Sigmoid colon (tissue), 7 donors: ENCODE measurements around the gene JAK2. TPM values are rescaled to one million over a fixed set of nuclear protein-coding genes. Genes with fewer than 3 reads are reported as not detected.

Experiments used
- DNase-seq: peaks from one replicate; pipeline ENCODE4 v3.0.0-alpha.2; 2019
- H3K27ac ChIP-seq, 4 donors: fragments of 200-600 bp; sonication (generic); one replicate each; pipeline ENCODE4 v1.5.1; 2016 to 2019; ENCODE audit warnings: mild to moderate bottlenecking in 1 of 4
- H3K27me3 ChIP-seq, 3 donors: fragments of 200-600 bp; sonication (generic); one replicate each; pipeline ENCODE4 v1.5.1; 2019; ENCODE audit warnings: mild to moderate bottlenecking in 1 of 3
- H3K36me3 ChIP-seq, 4 donors: fragments of 200-600 bp; sonication (generic); one replicate each; pipeline ENCODE4 v1.5.1; 2016 to 2019
- H3K4me1 ChIP-seq, 4 donors: fragments of 200-600 bp; sonication (generic); one replicate each; pipeline ENCODE4 v1.5.1; 2017 to 2019
- H3K4me3 ChIP-seq, 4 donors: fragments of 200-600 bp; sonication (generic); one replicate each; pipeline ENCODE4 v1.5.1; 2017 to 2019; ENCODE audit warnings: mild to moderate bottlenecking in 2 of 4, moderate library complexity in 1 of 4
- H3K9me3 ChIP-seq, 4 donors: fragments of 200-600 bp in 3 of 4; sonication (generic) in 3 of 4; one replicate each; pipeline versions ENCODE4 v1.5.1 to v1.6.1; 2013 to 2019
- CTCF ChIP-seq, 4 experiments: fragments of 450-650 bp in 3 of 4; fragments of 200-600 bp in 1 of 4; IDR thresholded peaks; one replicate each; pipeline ENCODE4 v1.5.1; 2016 to 2019; ENCODE audit warnings: antibody characterized with exemption in 4 of 4, mild to moderate bottlenecking in 3 of 4, moderate library complexity in 2 of 4
- EP300 ChIP-seq, 4 donors: sonication (generic); formaldehyde crosslinking; IDR thresholded peaks; one replicate each; pipeline ENCODE4 v1.6.1; 2017; ENCODE audit warnings: antibody characterized with exemption in 4 of 4
- POLR2A ChIP-seq, 2 donors: fragments of 450-650 bp; IDR thresholded peaks; one replicate each; pipeline ENCODE4 v1.6.1; 2016; ENCODE audit warnings: antibody characterized with exemption in 2 of 2, mild to moderate bottlenecking in 2 of 2, moderate library complexity in 2 of 2
- POLR2AphosphoS5 ChIP-seq, 4 donors: sonication (generic); formaldehyde crosslinking; IDR thresholded peaks; one replicate each; pipeline ENCODE4 v1.6.1; 2017; ENCODE audit warnings: antibody characterized with exemption in 4 of 4
- WGBS, 2 donors: extraction: QIAGEN DNeasy Blood & Tissue Kit; methylation state at CpG; one replicate each; pipeline ENCODE4 v1.1.7; 2013; 5-methylcytosine and 5-hydroxymethylcytosine counted together
- intact Hi-C: fragments of 100-400 bp; cut with DNase I; formaldehyde crosslinking; loops from one replicate; pipeline ENCODE4 v1.15.1; 2023
- polyA plus RNA-seq, 3 donors: library from polyadenylated mRNA; stranded (reverse); fragments of 200-250 nt; gene quantifications; one replicate each; pipeline ENCODE4 v1.2.3, GENCODE V29; 2013
- total RNA-seq, 4 donors: library from RNA; depleted of rRNA; stranded (reverse); fragments of >200 nt; gene quantifications; one replicate each; pipeline ENCODE4 v1.1.0, GENCODE V29; 2016
- donor health status: healthy with polysubstance abuse.
- donor health status: Bipolar disorder and iron deficiency.
- donor health status: healthy.

Gene JAK2
- total and polyA plus RNA-seq, 7 donors = 5.3 to 36.8 (median 28.5) TPM

DNA sequence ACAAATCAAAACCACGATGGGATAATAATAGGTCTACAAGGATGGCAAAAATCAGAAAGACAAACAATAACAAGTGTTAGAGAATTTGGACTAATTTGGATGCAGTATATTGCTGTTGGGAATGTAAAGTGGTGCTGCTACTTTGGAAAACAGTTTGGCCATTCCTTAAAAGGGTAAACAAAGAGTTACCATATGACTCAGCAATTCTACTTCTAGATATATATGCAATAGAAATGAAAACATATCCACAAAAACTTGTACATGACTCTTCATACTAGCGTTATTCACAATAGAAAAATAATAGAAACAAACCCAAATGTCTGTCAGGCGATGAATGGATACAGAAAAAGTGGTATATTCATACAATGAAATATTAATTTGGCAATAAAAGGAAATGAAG, 58.3 kb downstream of the JAK2 start:
- Histone ChIP-seq H3K27ac (no peak overlapping the region), H3K36me3 (peaks cover 0 to 38% (median 10%) of the 10 kb centered on the region in 4 donors), H3K4me1 (peaks cover 0 to 12% (median 6%) of the 10 kb centered on the region in 4 donors), H3K9me3 (peaks cover 0 to 7% (median 0%) of the 10 kb centered on the region in 4 donors), H3K27me3 (no peaks in the 10 kb centered on the region), H3K4me3 (no peak overlapping the region)
- DNase-seq = no peak
- WGBS, 2 donors = 97% methylated on average over 3 of the region's 3 CpGs
- intact Hi-C loops = no loop called here
- TF ChIP-seq POLR2AphosphoS5 (IDR thresholded peaks at IDR 0.05) = no peak
- no peak for TF ChIP-seq POLR2A (IDR thresholded peaks at IDR 0.05)
- no peak for TF ChIP-seq EP300 (IDR thresholded peaks at IDR 0.05)
- no peak for TF ChIP-seq CTCF (IDR thresholded peaks at IDR 0.05)

DNA sequence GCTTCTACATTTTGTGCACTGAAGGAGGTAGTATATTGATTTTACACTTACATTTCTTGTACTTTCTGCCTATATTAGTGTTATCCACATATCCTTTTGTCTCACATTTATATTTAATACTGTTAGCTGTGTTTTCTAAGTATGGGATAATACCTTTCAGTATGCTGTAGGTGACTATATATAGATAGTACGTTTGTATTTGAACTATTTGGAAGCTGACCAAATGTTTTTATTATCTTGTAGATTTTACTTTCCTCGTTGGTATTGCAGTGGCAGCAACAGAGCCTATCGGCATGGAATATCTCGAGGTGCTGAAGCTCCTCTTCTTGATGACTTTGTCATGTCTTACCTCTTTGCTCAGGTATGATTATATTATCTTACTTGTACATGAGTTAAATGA, 59.1 kb downstream of the JAK2 start:
- peaks cover 0 to 12% (median 6%) of the 10 kb centered on the region in 4 donors for H3K4me1 ChIP-seq
- DNase-seq = no peak
- no peak overlapping the region for H3K27ac ChIP-seq
- TF ChIP-seq POLR2A (IDR thresholded peaks at IDR 0.05) (no peak), POLR2AphosphoS5 (IDR thresholded peaks at IDR 0.05) (no peak), CTCF (IDR thresholded peaks at IDR 0.05) (no peak)
- intact Hi-C loops = no loop called here
- 61 to 78% methylated on average over 4 of the region's 4 CpGs for WGBS, 2 donors
- peaks cover 0 to 38% (median 10%) of the 10 kb centered on the region in 4 donors for H3K36me3 ChIP-seq
- H3K4me3 ChIP-seq = no peak overlapping the region
- peaks cover 0 to 7% (median 0%) of the 10 kb centered on the region in 4 donors for H3K9me3 ChIP-seq
- no peaks in the 10 kb centered on the region for H3K27me3 ChIP-seq

GRCh38 chr9:5052838-5053237, 67.8 kb downstream of the JAK2 start:
- Histone ChIP-seq H3K4me1 (no peaks in the 10 kb centered on the region), H3K36me3 (peaks cover 0 to 24% (median 2%) of the 10 kb centered on the region in 4 donors), H3K27me3 (no peaks in the 10 kb centered on the region), H3K27ac (no peak overlapping the region), H3K9me3 (no peaks in the 10 kb centered on the region), H3K4me3 (no peak overlapping the region)
- DNase-seq = no peak
- TF ChIP-seq CTCF (IDR thresholded peaks at IDR 0.05) (no peak), POLR2A (IDR thresholded peaks at IDR 0.05) (no peak), EP300 (IDR thresholded peaks at IDR 0.05) (no peak), POLR2AphosphoS5 (IDR thresholded peaks at IDR 0.05) (no peak)
- WGBS, 2 donors = 89 to 93% methylated on average over 1 of the region's 1 CpG
- intact Hi-C loops = no loop called here

DNA sequence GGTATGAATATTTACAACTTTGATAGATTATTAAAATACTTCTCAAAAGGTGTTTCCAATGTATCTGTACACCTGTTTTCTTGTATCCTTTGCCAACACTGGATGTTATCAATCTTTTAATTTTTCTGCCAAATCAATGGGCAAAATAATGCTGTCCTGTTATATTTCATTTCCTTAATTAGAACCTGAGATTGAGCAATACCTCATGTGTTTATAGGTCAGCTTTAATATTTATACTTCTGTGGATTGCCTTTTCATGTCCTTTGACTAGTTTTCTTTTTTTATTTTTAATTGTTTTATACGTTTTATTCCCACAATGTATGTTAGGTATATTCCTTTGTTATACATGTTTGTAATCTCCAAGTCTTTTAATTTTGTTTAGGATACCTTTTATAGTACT, 77.6 kb downstream of the JAK2 start:
- 52 to 56% methylated on average over 1 of the region's 1 CpG for WGBS, 2 donors
- no peaks in the 10 kb centered on the region for H3K4me1 ChIP-seq
- no peaks in the 10 kb centered on the region for H3K9me3 ChIP-seq
- no peak overlapping the region for H3K27ac ChIP-seq
- TF ChIP-seq EP300 (IDR thresholded peaks at IDR 0.05) (no peak), POLR2AphosphoS5 (IDR thresholded peaks at IDR 0.05) (no peak), CTCF (IDR thresholded peaks at IDR 0.05) (no peak), POLR2A (IDR thresholded peaks at IDR 0.05) (no peak)
- peaks cover 0 to 49% (median 2%) of the 10 kb centered on the region in 4 donors for H3K36me3 ChIP-seq
- intact Hi-C loops = no loop called here
- H3K27me3 ChIP-seq = no peaks in the 10 kb centered on the region
- no peak overlapping the region for H3K4me3 ChIP-seq
- DNase-seq = no peak

GRCh38 chr9:5072871-5073270, 87.8 kb downstream of the JAK2 start:
- DNase-seq = no peak
- no peak overlapping the region for H3K27ac ChIP-seq
- WGBS, 2 donors = 94 to 97% methylated on average over 1 of the region's 1 CpG
- intact Hi-C loops = no loop called here
- peaks cover 6 to 91% (median 18%) of the 10 kb centered on the region in 4 donors for H3K36me3 ChIP-seq
- H3K4me3 ChIP-seq = no peak overlapping the region
- no peaks in the 10 kb centered on the region for H3K9me3 ChIP-seq
- TF ChIP-seq EP300 (IDR thresholded peaks at IDR 0.05) (no peak), CTCF (IDR thresholded peaks at IDR 0.05) (no peak), POLR2AphosphoS5 (IDR thresholded peaks at IDR 0.05) (no peak), POLR2A (IDR thresholded peaks at IDR 0.05) (no peak)
- H3K27me3 ChIP-seq = no peaks in the 10 kb centered on the region
- H3K4me1 ChIP-seq = no peaks in the 10 kb centered on the region
